Motor neuron (in vitro differentiated cells): Measurements from ENCODE around the gene FAM53B. TPM values are rescaled to one million over a fixed set of nuclear protein-coding genes. Genes with fewer than 3 reads are reported as not detected.
A peak's percentile ranks its signal among the peaks of the same experiment; 100 is the strongest.

Experiments
- ATAC-seq, 8 experiments: fragments of 200-7000 bp; cut with Tn5 transposase; replicated peaks in 6 of 8; 2 replicates each; pipeline ENCODE4 v1.8.0; 2021; ENCODE audit warnings: mild to moderate bottlenecking in 8 of 8, moderate library complexity in 8 of 8
- H3K27ac ChIP-seq, 2 donors: fragments of 250-450 bp; sonication (Bioruptor Pico); 2 replicates each; pipeline ENCODE4 v1.9.0; 2021; ENCODE audit warnings: antibody characterized with exemption in 2 of 2, mild to moderate bottlenecking in 2 of 2, moderate library complexity in 1 of 2
- H3K4me1 ChIP-seq, 2 donors: fragments of 250-450 bp; sonication (Bioruptor Pico); replicated peaks in 1 of 2; 2 replicates each; pipeline ENCODE4 v1.6.1; 2021; ENCODE audit warnings: antibody characterized with exemption in 2 of 2, mild to moderate bottlenecking in 2 of 2, moderate library complexity in 1 of 2
- H3K4me3 ChIP-seq, 5 donors: fragments of 250-450 bp; sonication (Bioruptor Pico); 2 replicates each; pipeline ENCODE4 v1.9.0; 2021; ENCODE audit warnings: antibody characterized with exemption in 5 of 5, mild to moderate bottlenecking in 5 of 5, moderate library complexity in 4 of 5
- WGBS, 10 experiments: fragments of 450-650 bp; shearing (Covaris generic); methylation state at CpG; one replicate each; pipeline ENCODE4 v1.0.0; 2022; 5-methylcytosine and 5-hydroxymethylcytosine counted together
- in situ Hi-C, 9 experiments: fragments of 400-800 bp; cut with MboI; loops; one replicate each; pipeline ENCODE4 v1.15.0; 2021; ENCODE audit warnings: low sequenced_read_pairs in 9 of 9, low pct_unique_long_range_greater_than_20kb in 2 of 9; ENCODE audit not compliant: unreplicated experiment in 9 of 9
- total RNA-seq, 8 experiments: library from RNA; unstranded; fragments of 300-600 nt; gene quantifications; 2 replicates each; pipeline versions ENCODE4 v1.2.3 to v1.2.4, GENCODE V29; 2022

The FAM53B gene
- total RNA-seq, 8 experiments from 2014 or later, result 10.3 to 29.6 (median 18.8) TPM

- Histone ChIP-seq H3K4me1 (peaks cover 49 to 59% of the 10 kb centered on the region in 2 donors), H3K4me3 (no peak overlapping the region), H3K27ac (peak overlapping the region; percentile 55 to 77)
- WGBS, 10 experiments, result 0 to 100% (median 76%) methylated on average over 1 to 6 of the region's 14 CpGs; no CpG with 5 or more reads in 3 of the 10 experiments
- ATAC-seq, result no peak
- in situ Hi-C loops, result loop anchor here in 1 of 9 experiments (25.0 kb wide), 1 partner anchor 173 kb away; no protein-coding TSS in a partner anchor
These were observed 33.8 kb downstream of the FAM53B start for GRCh38 chr10:124710266-124710881.

GRCh38 chr10:124709861-124710260 is 34.3 kb downstream of the FAM53B start:
- Histone ChIP-seq H3K4me1 (peaks cover 50 to 63% of the 10 kb centered on the region in 2 donors), H3K4me3 (no peak overlapping the region), H3K27ac (peak overlapping the region in 1 of 2 donors; percentile 77)
- in situ Hi-C loops, result loop anchor here in 1 of 9 experiments (25.0 kb wide), 1 partner anchor 173 kb away; no protein-coding TSS in a partner anchor
- WGBS, 10 experiments, result 15 to 98% (median 47%) methylated on average over 3 to 9 of the region's 10 CpGs; no CpG with 5 or more reads in 4 of the 10 experiments
- ATAC-seq, result peak in 5 of 8 experiments; percentile 6 to 47 (median 34)

- H3K4me3 ChIP-seq, result no peak overlapping the region
- 24 to 100% (median 93%) methylated on average over 1 to 5 of the region's 11 CpGs; no CpG with 5 or more reads in 3 of the 10 experiments for WGBS, 10 experiments
- H3K27ac ChIP-seq, result peak overlapping the region; percentile 73 to 77
- H3K4me1 ChIP-seq, result peaks cover 50 to 63% of the 10 kb centered on the region in 2 donors
- ATAC-seq, result peak in 6 of 8 experiments; percentile 7 to 92 (median 87)
- in situ Hi-C loops, result loop anchor here in 1 of 9 experiments (25.0 kb wide), 1 partner anchor 172 kb away; no protein-coding TSS in a partner anchor
These were observed 35.2 kb downstream of the FAM53B start for GRCh38 chr10:124708922-124709520.

- 11 to 87% (median 50%) methylated on average over 1 to 6 of the region's 9 CpGs; no CpG with 5 or more reads in 2 of the 10 experiments for WGBS, 10 experiments
- in situ Hi-C loops, result loop anchor here in 1 of 9 experiments (25.0 kb wide), 1 partner anchor 171 kb away; no protein-coding TSS in a partner anchor
- peaks cover 50 to 63% of the 10 kb centered on the region in 2 donors for H3K4me1 ChIP-seq
- peak; percentile 1 to 66 (median 28) for ATAC-seq
- no peak overlapping the region for H3K4me3 ChIP-seq
- H3K27ac ChIP-seq, result peak overlapping the region; percentile 73 to 77
These were observed 35.9 kb downstream of the FAM53B start for GRCh38 chr10:124708246-124708779.

- in situ Hi-C loops, result loop anchor here in 1 of 9 experiments (25.0 kb wide), 1 partner anchor 170 kb away; no protein-coding TSS in a partner anchor
- H3K4me1 ChIP-seq, result peaks cover 50 to 63% of the 10 kb centered on the region in 2 donors
- H3K27ac ChIP-seq, result peak overlapping the region; percentile 38 to 59
- no peak overlapping the region for H3K4me3 ChIP-seq
- no peak for ATAC-seq
- 90 to 100% (median 100%) methylated on average over 1 to 6 of the region's 8 CpGs; no CpG with 5 or more reads in 1 of the 10 experiments for WGBS, 10 experiments
These were observed 36.6 kb downstream of the FAM53B start for GRCh38 chr10:124707551-124707950.

- 63% methylated on average over 1 of the region's 3 CpGs; no CpG with 5 or more reads in 9 of the 10 experiments for WGBS, 10 experiments
- in situ Hi-C loops, result loop anchor here in 1 of 9 experiments (25.0 kb wide), 1 partner anchor 170 kb away; no protein-coding TSS in a partner anchor
- ATAC-seq, result no peak
- peaks cover 50 to 63% of the 10 kb centered on the region in 2 donors for H3K4me1 ChIP-seq
- no peak overlapping the region for H3K4me3 ChIP-seq
- H3K27ac ChIP-seq, result peak overlapping the region; percentile 38 to 59
These were observed 37.1 kb downstream of the FAM53B start for GRCh38 chr10:124707144-124707467.

- peak in 2 of 8 experiments; percentile 13 to 27 for ATAC-seq
- H3K27ac ChIP-seq, result peak overlapping the region; percentile 20 to 38
- WGBS, 10 experiments, result 50 to 100% (median 95%) methylated on average over 1 to 3 of the region's 9 CpGs; no CpG with 5 or more reads in 4 of the 10 experiments
- H3K4me3 ChIP-seq, result no peak overlapping the region
- in situ Hi-C loops, result loop anchor here in 1 of 9 experiments (25.0 kb wide), 1 partner anchor 169 kb away; no protein-coding TSS in a partner anchor
- peaks cover 50 to 63% of the 10 kb centered on the region in 2 donors for H3K4me1 ChIP-seq
These were observed 37.6 kb downstream of the FAM53B start for GRCh38 chr10:124706462-124707143.

- in situ Hi-C loops, result loop anchor here in 1 of 9 experiments (25.0 kb wide), 1 partner anchor 169 kb away; no protein-coding TSS in a partner anchor
- ATAC-seq, result no peak
- WGBS, 10 experiments, result 90 to 100% (median 95%) methylated on average over 1 to 8 of the region's 12 CpGs; no CpG with 5 or more reads in 6 of the 10 experiments
- no peak overlapping the region for H3K4me3 ChIP-seq
- peaks cover 48 to 61% of the 10 kb centered on the region in 2 donors for H3K4me1 ChIP-seq
- H3K27ac ChIP-seq, result peak overlapping the region in 1 of 2 donors; percentile 17
These were observed 38.2 kb downstream of the FAM53B start for GRCh38 chr10:124705817-124706461.

GRCh38 chr10:124705381-124705740 is 38.8 kb downstream of the FAM53B start:
- ATAC-seq, result peak in 2 of 8 experiments; percentile 3 to 6
- Histone ChIP-seq H3K4me1 (peaks cover 43 to 55% of the 10 kb centered on the region in 2 donors), H3K27ac (peak overlapping the region in 1 of 2 donors; percentile 17)

GRCh38 chr10:124704428-124705380 is 39.5 kb downstream of the FAM53B start:
- Histone ChIP-seq H3K4me3 (no peak overlapping the region), H3K4me1 (peaks cover 36 to 49% of the 10 kb centered on the region in 2 donors), H3K27ac (peak overlapping the region in 1 of 2 donors; percentile 17)
- peak in 2 of 8 experiments; percentile 21 to 23 for ATAC-seq
- in situ Hi-C loops, result loop anchor here in 1 of 9 experiments (25.0 kb wide), 1 partner anchor 167 kb away; no protein-coding TSS in a partner anchor
- whole genome bisulfite sequencing, 10 experiments, result 60 to 93% (median 92%) methylated on average over 2 to 4 of the region's 11 CpGs; no CpG with 5 or more reads in 3 of the 10 experiments

More at GRCh38 chr10:124705381-124705740, 38.8 kb downstream of the FAM53B start:
- H3K4me3 ChIP-seq, result no peak overlapping the region
- in situ Hi-C loops, result loop anchor here in 1 of 9 experiments (25.0 kb wide), 1 partner anchor 168 kb away; no protein-coding TSS in a partner anchor
- WGBS, 10 experiments, result 33 to 93% (median 74%) methylated on average over 1 to 7 of the region's 9 CpGs; no CpG with 5 or more reads in 4 of the 10 experiments
